Osteoblast (primary cell): ENCODE data around the gene RPS19. TPM values are rescaled to one million over a fixed set of nuclear protein-coding genes. Genes with fewer than 3 reads are reported as not detected.

ENCODE experiments used
- DNase-seq: peaks from one replicate; pipeline ENCODE4 v3.0.0; 2011; ENCODE audit warnings: low spot score, mixed read lengths; ENCODE audit not compliant: insufficient read length; ENCODE audit errors: missing footprints
- H2AFZ ChIP-seq: 2 replicates; pipeline ENCODE4 v1.6.0; 2011; ENCODE audit warnings: mild to moderate bottlenecking, low read length
- H3K27ac ChIP-seq: 2 replicates; pipeline ENCODE4 v1.5.1; 2011; ENCODE audit warnings: mild to moderate bottlenecking, low read depth, low read length, moderate library complexity
- H3K27me3 ChIP-seq: 2 replicates; pipeline ENCODE4 v1.6.0; 2012; ENCODE audit warnings: mild to moderate bottlenecking, control low read depth, inconsistent platforms, low read length, moderate library complexity; ENCODE audit not compliant: insufficient read depth
- H3K36me3 ChIP-seq: 2 replicates; pipeline ENCODE4 v1.5.1; 2011; ENCODE audit warnings: mild to moderate bottlenecking, low read length, control low read depth, moderate library complexity; ENCODE audit not compliant: insufficient read depth
- H3K4me1 ChIP-seq: 2 replicates; pipeline ENCODE4 v1.5.1; 2011; ENCODE audit warnings: mild to moderate bottlenecking, low read length, control low read depth, moderate library complexity; ENCODE audit not compliant: insufficient read depth
- H3K4me2 ChIP-seq: 2 replicates; pipeline ENCODE4 v1.6.0; 2011; ENCODE audit warnings: mild to moderate bottlenecking, low read length; ENCODE audit not compliant: insufficient read depth
- H3K4me3 ChIP-seq: fragments of 200-600 bp; sonication (generic); 3 replicates; pipeline ENCODE4 v1.5.1; 2012; ENCODE audit warnings: mild to moderate bottlenecking, low read length, inconsistent platforms; ENCODE audit not compliant: insufficient read depth
- H3K79me2 ChIP-seq: 2 replicates; pipeline ENCODE4 v1.6.0; 2012; ENCODE audit warnings: mild to moderate bottlenecking, low read length, control low read depth, inconsistent platforms; ENCODE audit not compliant: insufficient read depth
- H3K9me3 ChIP-seq: 2 replicates; pipeline ENCODE4 v1.5.1; 2011; ENCODE audit warnings: low read depth, low read length, control low read depth
- H4K20me1 ChIP-seq: 2 replicates; pipeline ENCODE4 v1.6.0; 2012; ENCODE audit warnings: mild to moderate bottlenecking, low read length, control low read depth; ENCODE audit not compliant: insufficient read depth
- CTCF ChIP-seq: IDR thresholded peaks from 2 replicates; pipeline ENCODE4 v1.5.1; 2011; ENCODE audit warnings: mild to moderate bottlenecking, low read depth, low read length, moderate library complexity; ENCODE audit errors: extremely low read depth
- total RNA-seq: library from RNA; depleted of rRNA; stranded (reverse); fragments of >200 nt; gene quantifications from 2 replicates; pipeline ENCODE4 v1.2.3, GENCODE V29; 2012

Gene RPS19
- total RNA-seq, 1 donor, result 791 TPM

GRCh38 chr19:41907994-41908615, 48.0 kb downstream of the RPS19 start:
- no peaks in the 10 kb centered on the region for H3K4me1 ChIP-seq
- H4K20me1 ChIP-seq, result peaks cover 28% of the 10 kb centered on the region
- no peak for DNase-seq
- H3K79me2 ChIP-seq, result no peaks in the 10 kb centered on the region
- no peak overlapping the region for H3K4me2 ChIP-seq
- H3K27me3 ChIP-seq, result peaks cover 28% of the 10 kb centered on the region
- H3K27ac ChIP-seq, result no peak overlapping the region
- no peak for TF ChIP-seq CTCF
- H3K36me3 ChIP-seq, result peaks cover 31% of the 10 kb centered on the region
- H3K9me3 ChIP-seq, result no peaks in the 10 kb centered on the region
- no peak overlapping the region for H3K4me3 ChIP-seq
- H2AFZ ChIP-seq, result no peak overlapping the region

GRCh38 chr19:41908724-41909464, 48.8 kb downstream of the RPS19 start:
- TF ChIP-seq CTCF, result no peak
- Histone ChIP-seq H3K79me2 (no peaks in the 10 kb centered on the region), H3K4me3 (no peak overlapping the region), H2AFZ (no peak overlapping the region), H3K27me3 (peaks cover 35% of the 10 kb centered on the region), H4K20me1 (peaks cover 24% of the 10 kb centered on the region), H3K27ac (no peak overlapping the region), H3K4me1 (no peaks in the 10 kb centered on the region), H3K36me3 (peaks cover 26% of the 10 kb centered on the region), H3K4me2 (no peak overlapping the region), H3K9me3 (no peaks in the 10 kb centered on the region)
- no peak for DNase-seq

DNA sequence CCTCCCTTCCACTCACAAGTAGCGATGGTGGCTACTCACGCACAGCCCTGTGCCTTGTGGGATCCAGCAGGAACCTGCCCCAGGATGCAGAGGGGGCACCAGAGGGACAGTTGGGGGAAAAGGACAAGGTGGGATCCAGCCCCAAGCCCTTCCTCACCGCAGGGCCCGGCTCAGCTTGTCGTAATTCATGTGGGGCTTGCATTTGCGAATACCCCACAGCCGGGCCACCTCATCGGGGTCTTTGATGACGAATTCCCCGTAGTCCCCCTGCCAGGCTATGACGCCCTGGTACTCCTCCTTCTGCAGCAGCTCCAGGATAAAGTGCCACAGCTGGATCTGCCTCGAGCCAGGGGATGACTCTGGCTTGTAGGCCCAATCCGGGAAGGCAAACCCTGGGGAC, 49.7 kb downstream of the RPS19 start:
- no peak overlapping the region for H3K4me2 ChIP-seq
- H3K27ac ChIP-seq, result no peak overlapping the region
- no peak overlapping the region for H2AFZ ChIP-seq
- peaks cover 22% of the 10 kb centered on the region for H4K20me1 ChIP-seq
- H3K4me1 ChIP-seq, result no peaks in the 10 kb centered on the region
- TF ChIP-seq CTCF, result no peak
- peaks cover 41% of the 10 kb centered on the region for H3K27me3 ChIP-seq
- peaks cover 20% of the 10 kb centered on the region for H3K36me3 ChIP-seq
- H3K9me3 ChIP-seq, result no peaks in the 10 kb centered on the region
- no peak overlapping the region for H3K4me3 ChIP-seq
- no peak for DNase-seq
- no peaks in the 10 kb centered on the region for H3K79me2 ChIP-seq

GRCh38 chr19:41910240-41910991, 50.4 kb downstream of the RPS19 start:
- peaks cover 14% of the 10 kb centered on the region for H3K36me3 ChIP-seq
- H3K4me1 ChIP-seq, result no peaks in the 10 kb centered on the region
- peaks cover 22% of the 10 kb centered on the region for H4K20me1 ChIP-seq
- H3K27me3 ChIP-seq, result peaks cover 45% of the 10 kb centered on the region
- no peak for DNase-seq
- H2AFZ ChIP-seq, result no peak overlapping the region
- H3K79me2 ChIP-seq, result no peaks in the 10 kb centered on the region
- H3K4me2 ChIP-seq, result no peak overlapping the region
- no peak overlapping the region for H3K4me3 ChIP-seq
- no peak overlapping the region for H3K27ac ChIP-seq
- no peaks in the 10 kb centered on the region for H3K9me3 ChIP-seq
- no peak for TF ChIP-seq CTCF
